ENCODE data around the gene NMT2. TPM values are rescaled to one million over a fixed set of nuclear protein-coding genes. Genes with fewer than 3 reads are reported as not detected.

Gene NMT2
- total RNA-seq, 1 donor from 2014 or later: 11.2 TPM

DNA sequence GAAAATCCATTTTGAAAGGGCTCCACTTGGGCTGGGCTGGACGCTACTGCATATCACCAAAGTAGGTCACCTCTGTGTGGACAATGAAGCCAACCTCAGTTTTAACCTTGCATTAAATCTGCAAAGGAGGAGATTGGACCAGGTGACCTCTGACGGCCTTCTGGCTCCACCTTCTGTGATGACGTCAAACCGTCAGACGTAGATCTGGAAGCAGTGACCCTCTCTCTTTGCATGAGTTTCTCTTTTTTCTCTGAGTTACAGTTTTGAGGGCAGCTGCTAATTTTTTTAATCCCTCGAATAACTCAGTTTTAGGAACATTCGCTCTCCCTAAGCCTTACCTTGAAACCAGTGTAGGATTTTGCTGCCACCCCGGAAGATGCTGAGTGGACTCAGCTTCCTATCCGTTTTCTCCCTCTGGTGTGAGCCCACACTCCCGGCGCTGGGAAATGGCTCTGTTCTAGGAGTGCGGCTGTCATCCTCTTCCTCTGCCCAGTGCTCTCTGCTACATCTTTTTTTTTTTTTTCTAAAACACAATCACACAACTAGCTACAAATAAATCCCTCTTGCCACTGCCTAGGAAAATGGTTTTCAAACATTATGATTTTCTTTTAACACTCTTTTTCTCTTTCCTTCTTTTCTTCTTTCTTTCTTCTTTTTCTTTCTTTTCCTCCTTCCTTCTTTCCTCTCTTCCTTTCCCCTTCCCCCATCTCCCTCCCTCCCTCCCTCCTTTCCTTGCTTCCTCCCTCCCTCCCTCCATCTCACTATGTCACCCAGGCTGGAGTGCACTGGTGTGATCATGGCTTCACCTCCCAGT is 27.7 kb upstream of the NMT2 start:
- CTCF ChIA-PET: no interaction called here
- ATAC-seq (ENCODE audit: low read depth) (peak; percentile 25), DNase-seq (no peak)
- Mint-ChIP-seq H3K36me3 (ENCODE audit: low read depth) (no peaks in the 10 kb centered on the region), H3K27me3 (peaks cover 16% of the 10 kb centered on the region), H3K4me3 (peak overlapping the region; percentile 73), H3K9me3 (peaks cover 2% of the 10 kb centered on the region), H3K4me1 (no peaks in the 10 kb centered on the region), H3K27ac (no peak overlapping the region)
- intact Hi-C loops (cut with micrococcal nuclease): no loop called here
- POLR2A ChIA-PET: no interaction called here
- no peak for TF ChIP-seq CTCF (IDR thresholded peaks at IDR 0.05)

DNA sequence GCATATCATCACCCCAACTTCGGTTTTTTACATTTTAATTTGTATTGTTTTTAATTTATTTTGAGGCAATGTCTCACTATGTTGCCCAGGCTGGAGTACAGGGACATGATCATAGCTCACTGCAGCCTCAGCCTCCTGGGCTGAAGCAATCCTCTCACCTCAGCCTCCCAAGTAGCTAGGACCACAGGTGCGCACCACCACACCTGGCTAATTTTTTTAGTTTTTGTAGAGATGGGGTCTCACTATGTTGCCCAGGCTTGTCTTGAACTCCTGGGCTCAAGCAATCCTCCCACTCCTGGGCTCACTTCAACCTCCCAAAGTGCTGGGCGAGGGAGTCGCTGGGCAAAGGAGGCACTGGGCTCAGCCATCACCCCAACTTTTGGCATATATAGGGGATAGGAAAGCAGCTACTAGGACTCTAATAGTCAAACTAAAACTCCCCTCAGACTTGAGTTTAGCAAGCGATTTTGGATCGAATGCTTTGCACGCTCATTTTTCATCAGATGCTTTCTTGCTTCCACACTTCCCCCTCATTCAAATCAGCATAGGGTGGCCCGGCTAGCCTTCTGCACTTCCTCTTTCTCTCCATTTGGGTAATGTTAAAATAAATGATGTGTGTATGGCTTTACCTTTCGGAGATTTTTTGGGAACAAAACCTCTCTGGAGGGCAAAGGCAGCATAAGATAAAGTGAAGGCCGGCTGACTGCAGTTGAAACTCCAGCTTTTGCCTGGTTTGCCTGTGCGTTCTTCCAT is 20.8 kb upstream of the NMT2 start:
- H3K4me3 Mint-ChIP-seq: peak overlapping the region; percentile 29

GRCh38 chr10:15188603-15189002 is 20.1 kb upstream of the NMT2 start:
- DNase-seq (no peak), ATAC-seq (ENCODE audit: low read depth) (no peak)
- Mint-ChIP-seq H3K9me3 (no peaks in the 10 kb centered on the region), H3K36me3 (ENCODE audit: low read depth) (no peaks in the 10 kb centered on the region), H3K27ac (no peak overlapping the region), H3K27me3 (no peaks in the 10 kb centered on the region), H3K4me1 (peaks cover 16% of the 10 kb centered on the region), H3K4me3 (no peak overlapping the region)
- intact Hi-C loops (cut with micrococcal nuclease): loop anchor here (1.0 to 2.0 kb wide), 2 partner anchors 20 to 21 kb away; partner anchors contain the start of gene NMT2
- CTCF ChIA-PET: no interaction called here
- POLR2A ChIA-PET: no interaction called here
- TF ChIP-seq CTCF (IDR thresholded peaks at IDR 0.05): no peak

More for the DNA sequence above, 20.8 kb upstream of the NMT2 start:
- intact Hi-C loops (cut with micrococcal nuclease): loop anchor here (1.0 to 2.0 kb wide), 2 partner anchors 20 to 21 kb away; partner anchors contain the start of gene NMT2
- Mint-ChIP-seq H3K9me3 (no peaks in the 10 kb centered on the region), H3K36me3 (ENCODE audit: low read depth) (no peaks in the 10 kb centered on the region), H3K4me1 (peaks cover 16% of the 10 kb centered on the region), H3K27me3 (no peaks in the 10 kb centered on the region), H3K27ac (peak overlapping the region; percentile 9)
- TF ChIP-seq CTCF (IDR thresholded peaks at IDR 0.05): no peak
- DNase-seq (no peak), ATAC-seq (ENCODE audit: low read depth) (peak; percentile 81)
- POLR2A ChIA-PET: interaction anchor here (0.6 to 1.7 kb wide), 4 partner anchors 19 to 92 kb away, joined by 3 to 12 read pairs (median 7); partner anchors contain the start of genes NMT2 and RPP38
- CTCF ChIA-PET: interaction anchor here (1.1 to 1.3 kb wide), 2 partner anchors 21 to 22 kb away, joined by 3 read pairs; partner anchors contain the start of gene NMT2

DNA sequence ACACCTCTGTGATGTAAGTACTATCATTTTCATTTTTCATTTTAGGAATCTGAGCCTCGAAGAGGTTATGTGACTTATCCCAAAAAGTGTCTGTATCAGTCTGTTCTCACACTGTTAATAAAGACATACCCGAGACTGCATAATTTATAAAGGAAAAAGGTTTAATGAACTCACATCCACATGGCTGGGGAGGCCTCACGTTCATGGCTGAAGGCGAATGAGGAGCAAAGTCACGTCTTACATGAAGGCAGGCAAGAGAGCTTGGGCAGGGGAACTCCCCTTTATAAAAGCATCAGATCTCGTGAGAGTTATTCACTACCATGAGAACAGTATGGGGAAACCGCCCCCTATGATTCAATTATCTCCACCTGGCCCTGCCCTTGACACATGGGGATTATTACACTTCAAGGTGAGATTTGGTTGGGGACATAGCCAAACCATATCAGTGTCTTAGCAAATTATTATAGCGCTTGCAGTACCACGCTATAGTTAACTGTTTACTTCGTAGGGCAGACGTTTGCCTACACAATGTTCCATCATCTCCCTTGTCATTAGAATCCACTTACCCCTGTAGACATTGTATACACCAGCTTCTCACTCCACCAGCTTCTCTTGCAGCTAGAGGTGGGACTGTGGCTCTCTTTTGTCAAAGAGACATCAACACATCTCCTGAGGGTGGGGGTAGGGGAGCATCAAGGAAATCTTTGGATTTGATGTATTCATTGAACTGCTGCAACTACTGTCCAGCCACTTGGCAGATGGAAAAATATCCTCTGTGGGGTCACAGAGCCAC is 15.4 kb upstream of the NMT2 start:
- DNase-seq (no peak), ATAC-seq (ENCODE audit: low read depth) (no peak)
- H3K9me3 Mint-ChIP-seq: no peaks in the 10 kb centered on the region
- no peaks in the 10 kb centered on the region for H3K36me3 Mint-ChIP-seq (ENCODE audit: low read depth)
- no peak overlapping the region for H3K4me3 Mint-ChIP-seq
- intact Hi-C loops (cut with micrococcal nuclease): no loop called here
- no peak overlapping the region for H3K27ac Mint-ChIP-seq
- peaks cover 1% of the 10 kb centered on the region for H3K27me3 Mint-ChIP-seq
- ChIA-PET POLR2A (no interaction called here), CTCF (no interaction called here)
- H3K4me1 Mint-ChIP-seq: peaks cover 5% of the 10 kb centered on the region
- no peak for TF ChIP-seq CTCF (IDR thresholded peaks at IDR 0.05)

Measured in activated B cell treated with CpG ODN at 0.5 μM for 24 hours (primary cell).